HepG2 (cell line): Measurements from ENCODE around the gene FBLN5. TPM values are rescaled to one million over a fixed set of nuclear protein-coding genes. Genes with fewer than 3 reads are reported as not detected.

ENCODE experiments used
- ATAC-seq: fragments of 200-7000 bp; cut with Tn5 transposase; 3 replicates; pipeline ENCODE4 v1.9.1; 2020; ENCODE audit warnings: mild to moderate bottlenecking, moderate library complexity
- BruUV-seq: library from RNA; stranded (reverse); fragments of 400-500 nt; replicated peaks from 2 replicates; lab custom pipeline; 2021; lab: Mats Ljungman, UMichigan
- CTCF ChIA-PET: fragments of 300-600 bp; formaldehyde crosslinking; extraction: SDS; loops from one replicate; lab custom pipeline; 2021; ENCODE audit warnings: low total read pairs, inconsistent platforms, low intra/inter-chr PET ratio; lab: Yijun Ruan, JAX
- POLR2A ChIA-PET: fragments of 350-600 bp; sonication (Branson Sonifier 250); formaldehyde crosslinking; loops from one replicate; lab custom pipeline; 2020; ENCODE audit warnings: antibody characterized with exemption, inconsistent platforms; lab: Yijun Ruan, JAX
- DNase-seq: peaks from one replicate; pipeline ENCODE4 v3.0.0-alpha.2; 2015; ENCODE audit warnings: low spot score
- FAIRE-seq: peaks from 3 replicates; lab custom pipeline; 2011; peaks lifted over from hg19 to GRCh38; lab: Jason Lieb, UNC
- H2AFZ ChIP-seq: one replicate; pipeline ENCODE4 v1.6.1; 2011; ENCODE audit warnings: low read length, inconsistent platforms
- H3K27ac ChIP-seq: fragments of 300-600 bp; 3 replicates; pipeline ENCODE4 v1.8.0; 2011; ENCODE audit warnings: mixed run types, mild to moderate bottlenecking, mixed read lengths, low read length, inconsistent platforms; ENCODE audit not compliant: insufficient read depth; ENCODE audit errors: extremely low read length
- H3K27me3 ChIP-seq, 2 experiments: fragments of 200-600 bp in 1 of 2; 2 replicates in 1 of 2; 3 replicates in 1 of 2; pipeline versions ENCODE4 v1.6.0 to v1.8.0; 2011; ENCODE audit warnings: low read length in 2 of 2, mild to moderate bottlenecking in 2 of 2, moderate library complexity in 2 of 2, inconsistent platforms in 1 of 2; ENCODE audit not compliant: insufficient read depth in 2 of 2, control insufficient read depth in 1 of 2
- H3K36me3 ChIP-seq, 2 experiments: fragments of 200-600 bp in 1 of 2; replicated peaks in 1 of 2; 2 replicates in 1 of 2; 3 replicates in 1 of 2; pipeline versions ENCODE4 v1.5.1 to v1.8.0; 2011; ENCODE audit warnings: low read length in 2 of 2, inconsistent platforms in 1 of 2; ENCODE audit not compliant: insufficient read depth in 2 of 2, control insufficient read depth in 1 of 2
- H3K4me1 ChIP-seq: 2 replicates; pipeline ENCODE4 v1.5.1; 2012; ENCODE audit warnings: low read length, inconsistent platforms; ENCODE audit not compliant: insufficient read depth
- H3K4me2 ChIP-seq: 2 replicates; pipeline ENCODE4 v1.6.0; 2011; ENCODE audit warnings: low read depth, low read length, inconsistent platforms
- H3K4me3 ChIP-seq, 3 experiments: fragments of 200-600 bp in 1 of 3; sonication (generic), shearing (Covaris generic) in 1 of 3; replicated peaks in 1 of 3; 2 replicates each; pipeline ENCODE4 v1.5.1; 2011 to 2016; ENCODE audit warnings: low read length in 3 of 3, inconsistent platforms in 2 of 3, low read depth in 2 of 3, mild to moderate bottlenecking in 2 of 3, control low read depth in 1 of 3, mixed read lengths in 1 of 3; ENCODE audit not compliant: insufficient read depth in 1 of 3
- H3K79me2 ChIP-seq: one replicate; pipeline ENCODE4 v1.6.1; 2011; ENCODE audit warnings: low read length, inconsistent platforms; ENCODE audit not compliant: insufficient read depth
- H3K9ac ChIP-seq: 2 replicates; pipeline ENCODE4 v1.6.0; 2011; ENCODE audit warnings: mild to moderate bottlenecking, low read depth, low read length, inconsistent platforms; ENCODE audit not compliant: insufficient read depth
- H3K9me3 ChIP-seq: 2 replicates; pipeline ENCODE4 v1.5.1; 2012; ENCODE audit warnings: mild to moderate bottlenecking, low read length
- H4K20me1 ChIP-seq: 2 replicates; pipeline ENCODE4 v1.6.0; 2011; ENCODE audit warnings: inconsistent platforms, mild to moderate bottlenecking, low read length, moderate library complexity; ENCODE audit not compliant: insufficient read depth
- AKNA ChIP-seq: sonication (generic); formaldehyde crosslinking; IDR thresholded peaks from 2 replicates; pipeline ENCODE4 v1.4.0; 2020; ENCODE audit warnings: missing genetic modification reagents, borderline replicate concordance
- ARID3A ChIP-seq: IDR thresholded peaks from 2 replicates; pipeline ENCODE4 v1.6.1; 2012; ENCODE audit warnings: low read depth, low read length, improper control_type of control experiment
- IRF1 ChIP-seq: sonication (generic); formaldehyde crosslinking; IDR thresholded peaks from 2 replicates; pipeline ENCODE4 v1.4.0; 2020; ENCODE audit warnings: low read depth, mild to moderate bottlenecking, missing genetic modification reagents
- ISL2 ChIP-seq: sonication (generic); formaldehyde crosslinking; IDR thresholded peaks from 2 replicates; pipeline ENCODE4 v1.5.0; 2020; ENCODE audit warnings: missing genetic modification reagents
- JARID2 ChIP-seq: sonication (generic); formaldehyde crosslinking; IDR thresholded peaks from 2 replicates; pipeline ENCODE4 v1.8.1; 2023; ENCODE audit warnings: missing genetic modification reagents, inconsistent platforms; ENCODE audit not compliant: insufficient replicate concordance
- PAWR ChIP-seq: sonication (generic); formaldehyde crosslinking; IDR thresholded peaks from 2 replicates; pipeline ENCODE4 v1.4.0; 2020; ENCODE audit warnings: missing genetic modification reagents, mild to moderate bottlenecking, borderline replicate concordance
- SP2 ChIP-seq: sonication (generic); formaldehyde crosslinking; IDR thresholded peaks from 2 replicates; pipeline ENCODE4 v1.5.1; 2020; ENCODE audit warnings: mild to moderate bottlenecking, missing genetic modification reagents
- TEAD3 ChIP-seq: optimal IDR thresholded peaks from 2 replicates; pipeline ENCODE3; 2016; ENCODE audit warnings: borderline replicate concordance
- TOE1 ChIP-seq: sonication (generic); formaldehyde crosslinking; IDR thresholded peaks from 2 replicates; pipeline ENCODE4 v1.4.0; 2020; ENCODE audit warnings: mild to moderate bottlenecking, missing genetic modification reagents
- TP53 ChIP-seq: sonication (generic); formaldehyde crosslinking; conservative IDR thresholded peaks from 2 replicates; pipeline ENCODE4 v1.4.0; 2020; ENCODE audit warnings: missing genetic modification reagents
- ZFP62 ChIP-seq: sonication (generic); formaldehyde crosslinking; IDR thresholded peaks from 2 replicates; pipeline ENCODE4 v1.4.0; 2020; ENCODE audit warnings: missing genetic modification reagents
- ZMYM3 ChIP-seq: sonication (generic); formaldehyde crosslinking; IDR thresholded peaks from 2 replicates; pipeline ENCODE4 v1.5.1; 2020; ENCODE audit warnings: mild to moderate bottlenecking, missing genetic modification reagents
- ZNF280D ChIP-seq: sonication (generic); formaldehyde crosslinking; IDR thresholded peaks from 2 replicates; pipeline ENCODE4 v1.5.1; 2020; ENCODE audit warnings: mild to moderate bottlenecking, missing genetic modification reagents
- ZNF317 ChIP-seq: sonication (generic); formaldehyde crosslinking; IDR thresholded peaks from 2 replicates; pipeline ENCODE4 v1.5.0; 2020; ENCODE audit warnings: mild to moderate bottlenecking, missing genetic modification reagents
- WGBS: methylation state at CpG from one replicate; pipeline ENCODE4 v1.1.6; 2017; ENCODE audit warnings: low lambda C conversion rate; 5-methylcytosine and 5-hydroxymethylcytosine counted together
- in situ Hi-C: cut with HindIII; loops from 2 replicates; pipeline ENCODE4 v1.10.0; 2017; ENCODE audit warnings: low pct_unique_long_range_greater_than_20kb; ENCODE audit not compliant: extremely low pct_ligation_motif_present
- intact Hi-C: fragments of 100-400 bp; cut with micrococcal nuclease; formaldehyde crosslinking; loops from one replicate; pipeline ENCODE4 v1.10.0; 2022; ENCODE audit not compliant: unreplicated experiment
- polyA plus RNA-seq, 8 experiments: library from polyadenylated mRNA; depleted of rRNA in 3 of 8; stranded (reverse) in 7 of 8; unstranded in 1 of 8; fragments of >200 nt; fragmentation: Illumina TruSeq in 4 of 8; extraction: Trizol in 4 of 8; gene quantifications; 2 replicates each; pipeline versions ENCODE4 v1.2.1 to v1.2.3, GENCODE V29; 2011 to 2016; ENCODE audit warnings: low read depth in 4 of 8, missing spikeins in 1 of 8, mixed read lengths in 1 of 8; ENCODE audit not compliant: insufficient read depth in 1 of 8
- total RNA-seq, 5 experiments: library from RNA; depleted of rRNA; stranded (reverse); fragments of >200 nt; fragmentation: Illumina TruSeq; extraction: Trizol; gene quantifications; 2 replicates each; pipeline ENCODE4 v1.2.3, GENCODE V29; 2016; ENCODE audit warnings: low read depth in 1 of 5

FBLN5 gene
- total and polyA plus RNA-seq, 2 of the 13 experiments (the other 11 are each of a cell fraction or from before 2014, with no cell fraction given): 0.38 to 0.77 TPM

GRCh38 chr14:91885113-91885712 lies 62.3 kb downstream of the FBLN5 start:
- Histone ChIP-seq H3K4me3 (no peak overlapping the region), H3K9ac (no peak overlapping the region), H2AFZ (no peak overlapping the region), H3K27ac (no peak overlapping the region), H3K27me3 (no peaks in the 10 kb centered on the region), H3K4me2 (no peak overlapping the region), H3K36me3 (no peaks in the 10 kb centered on the region), H4K20me1 (no peaks in the 10 kb centered on the region), H3K4me1 (no peaks in the 10 kb centered on the region; the same call in 1 of the 2 replicates), H3K79me2 (no peaks in the 10 kb centered on the region), H3K9me3 (no peaks in the 10 kb centered on the region)
- POLR2A ChIA-PET: no interaction called here
- 64% methylated on average over 4 of the region's 4 CpGs for WGBS
- TF ChIP-seq ZMYM3 (CRISPR knock-in tag) (no peak), PAWR (CRISPR knock-in tag) (no peak), ARID3A (no peak), IRF1 (CRISPR knock-in tag) (no peak), SP2 (CRISPR knock-in tag) (no peak), ISL2 (no peak), TP53 (CRISPR knock-in tag) (no peak), ZNF317 (CRISPR knock-in tag) (no peak), ZFP62 (CRISPR knock-in tag) (no peak), JARID2 (CRISPR knock-in tag) (no peak), ZNF280D (no peak), TEAD3 (CRISPR knock-in tag) (no peak), AKNA (no peak), TOE1 (CRISPR knock-in tag) (no peak)
- FAIRE-seq: no peak
- CTCF ChIA-PET: no interaction called here
- in situ Hi-C loops: no loop called here
- intact Hi-C loops: no loop called here
- no peak for ATAC-seq
- no TSS peak for BruUV-seq
- no peak for DNase-seq
